Lower lobe of right lung (tissue), 2 donors: ENCODE results near the gene SIGLEC7. TPM values are rescaled to one million over a fixed set of nuclear protein-coding genes. Genes with fewer than 3 reads are reported as not detected.

Experiments
- ATAC-seq, 2 donors: fragments of 200-7000 bp; cut with Tn5 transposase; one replicate each; pipeline ENCODE4 v1.9.1; 2020 to 2022; ENCODE audit warnings: mild to moderate bottlenecking in 2 of 2, moderate library complexity in 2 of 2
- DNase-seq: peaks from one replicate; pipeline ENCODE4 v3.0.0-alpha.2; 2020
- H3K27ac ChIP-seq: fragments of 200-600 bp; one replicate; pipeline ENCODE4 v1.8.0; 2022
- H3K27me3 ChIP-seq: fragments of 200-600 bp; one replicate; pipeline ENCODE4 v1.8.0; 2022; ENCODE audit warnings: low read depth
- H3K36me3 ChIP-seq: fragments of 200-600 bp; one replicate; pipeline ENCODE4 v1.8.0; 2022; ENCODE audit warnings: mild to moderate bottlenecking
- H3K4me1 ChIP-seq: fragments of 200-600 bp; one replicate; pipeline ENCODE4 v1.8.0; 2022
- H3K4me3 ChIP-seq: fragments of 200-600 bp; one replicate; pipeline ENCODE4 v1.8.0; 2022; ENCODE audit warnings: mild to moderate bottlenecking
- H3K9me3 ChIP-seq: fragments of 200-600 bp; one replicate; pipeline ENCODE4 v1.8.0; 2022
- intact Hi-C: fragments of 100-400 bp; cut with DNase I; formaldehyde crosslinking; loops from one replicate; pipeline ENCODE4 v1.11.0; 2022
- total RNA-seq: library from RNA; stranded (reverse); fragmentation: NEBNext Ultra II Directional; extraction: Animal tissue kit (Norgen Biotek cat#: 25700); gene quantifications from one replicate; pipeline ENCODE4 v1.2.1, GENCODE V29; 2021
- TF ChIP-seq, protein P1 (sequence below): fragments of 200-600 bp; IDR thresholded peaks from one replicate; pipeline ENCODE4 v1.8.0; 2022; ENCODE audit warnings: antibody characterized with exemption, mild to moderate bottlenecking
- donor health status: DM: no; HTN: yes; CAD: no; lungs with severe emphysema.

Gene SIGLEC7
- total RNA-seq, 1 donor from 2014 or later = 10.0 TPM

- no peaks in the 10 kb centered on the region for H3K4me1 ChIP-seq
- no peaks in the 10 kb centered on the region for H3K9me3 ChIP-seq
- H3K36me3 ChIP-seq = no peaks in the 10 kb centered on the region
- DNase-seq (no peak), ATAC-seq (no peak)
- H3K27ac ChIP-seq = no peak overlapping the region
- peaks cover 32% of the 10 kb centered on the region for H3K27me3 ChIP-seq
- intact Hi-C loops = no loop called here
- TF ChIP-seq, protein P1, sequence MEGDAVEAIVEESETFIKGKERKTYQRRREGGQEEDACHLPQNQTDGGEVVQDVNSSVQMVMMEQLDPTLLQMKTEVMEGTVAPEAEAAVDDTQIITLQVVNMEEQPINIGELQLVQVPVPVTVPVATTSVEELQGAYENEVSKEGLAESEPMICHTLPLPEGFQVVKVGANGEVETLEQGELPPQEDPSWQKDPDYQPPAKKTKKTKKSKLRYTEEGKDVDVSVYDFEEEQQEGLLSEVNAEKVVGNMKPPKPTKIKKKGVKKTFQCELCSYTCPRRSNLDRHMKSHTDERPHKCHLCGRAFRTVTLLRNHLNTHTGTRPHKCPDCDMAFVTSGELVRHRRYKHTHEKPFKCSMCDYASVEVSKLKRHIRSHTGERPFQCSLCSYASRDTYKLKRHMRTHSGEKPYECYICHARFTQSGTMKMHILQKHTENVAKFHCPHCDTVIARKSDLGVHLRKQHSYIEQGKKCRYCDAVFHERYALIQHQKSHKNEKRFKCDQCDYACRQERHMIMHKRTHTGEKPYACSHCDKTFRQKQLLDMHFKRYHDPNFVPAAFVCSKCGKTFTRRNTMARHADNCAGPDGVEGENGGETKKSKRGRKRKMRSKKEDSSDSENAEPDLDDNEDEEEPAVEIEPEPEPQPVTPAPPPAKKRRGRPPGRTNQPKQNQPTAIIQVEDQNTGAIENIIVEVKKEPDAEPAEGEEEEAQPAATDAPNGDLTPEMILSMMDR = no peak
- no peak overlapping the region for H3K4me3 ChIP-seq
Observed at GRCh38 chr19:51181913-51182419, 39.9 kb downstream of the SIGLEC7 start.

DNA sequence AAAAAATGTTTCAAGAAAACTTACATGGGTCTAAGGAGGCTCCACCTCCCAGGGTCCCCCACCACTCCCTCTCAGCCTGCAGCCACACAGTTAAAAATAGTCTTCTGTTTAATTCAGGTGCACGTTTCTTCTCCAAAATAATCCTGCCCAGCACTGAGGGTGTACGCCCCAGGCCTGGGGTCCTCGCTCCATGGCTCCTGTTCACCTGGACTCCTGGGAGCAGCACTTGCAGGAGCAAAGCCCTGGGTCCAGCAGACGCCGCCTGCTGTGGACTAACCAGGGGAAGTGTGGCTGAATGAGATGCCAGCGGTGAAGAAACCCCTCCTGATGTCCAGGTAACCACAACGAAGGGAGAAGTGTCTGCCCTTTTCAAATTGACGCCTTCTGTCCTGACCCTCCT lies 41.5 kb downstream of the SIGLEC7 start:
- intact Hi-C loops = no loop called here
- Histone ChIP-seq H3K36me3 (no peaks in the 10 kb centered on the region), H3K27ac (no peak overlapping the region), H3K4me1 (no peaks in the 10 kb centered on the region), H3K4me3 (no peak overlapping the region), H3K9me3 (no peaks in the 10 kb centered on the region), H3K27me3 (peaks cover 28% of the 10 kb centered on the region)
- ATAC-seq (no peak), DNase-seq (no peak)
- TF ChIP-seq, protein P1 = no peak

GRCh38 chr19:51185069-51185867 lies 43.2 kb downstream of the SIGLEC7 start:
- H3K4me1 ChIP-seq = no peaks in the 10 kb centered on the region
- no peak overlapping the region for H3K4me3 ChIP-seq
- H3K9me3 ChIP-seq = no peaks in the 10 kb centered on the region
- peaks cover 28% of the 10 kb centered on the region for H3K27me3 ChIP-seq
- H3K36me3 ChIP-seq = no peaks in the 10 kb centered on the region
- intact Hi-C loops = no loop called here
- no peak overlapping the region for H3K27ac ChIP-seq
- DNase-seq (no peak), ATAC-seq (no peak)
- TF ChIP-seq, protein P1 = no peak

GRCh38 chr19:51185868-51186215 lies 43.7 kb downstream of the SIGLEC7 start:
- H3K27me3 ChIP-seq = peaks cover 28% of the 10 kb centered on the region
- H3K9me3 ChIP-seq = no peaks in the 10 kb centered on the region
- no peak overlapping the region for H3K27ac ChIP-seq
- TF ChIP-seq, protein P1 = no peak
- no peaks in the 10 kb centered on the region for H3K4me1 ChIP-seq
- no peak for DNase-seq
- no peaks in the 10 kb centered on the region for H3K36me3 ChIP-seq
- intact Hi-C loops = no loop called here
- no peak overlapping the region for H3K4me3 ChIP-seq
- no peak for ATAC-seq

DNA sequence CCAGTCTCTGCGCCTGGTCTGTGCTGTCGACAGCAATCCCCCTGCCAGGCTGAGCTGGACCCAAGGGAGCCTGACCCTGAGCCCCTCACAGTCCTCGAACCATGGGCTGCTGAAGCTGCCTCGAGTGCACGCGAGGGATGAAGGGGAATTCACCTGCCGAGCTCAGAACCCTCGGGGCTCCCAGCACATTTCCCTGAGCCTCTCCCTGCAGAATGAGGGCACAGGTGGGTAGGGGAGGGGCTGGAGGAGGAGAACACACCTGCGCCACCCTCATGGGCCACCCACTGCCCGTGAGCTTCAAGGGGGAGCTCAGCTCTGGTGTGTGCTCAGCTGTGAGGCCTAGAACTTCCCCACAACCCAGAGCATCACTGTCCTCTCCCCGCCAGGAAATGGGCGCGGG lies 44.2 kb downstream of the SIGLEC7 start:
- Histone ChIP-seq H3K9me3 (no peaks in the 10 kb centered on the region), H3K36me3 (no peaks in the 10 kb centered on the region), H3K27me3 (peaks cover 28% of the 10 kb centered on the region), H3K4me1 (no peaks in the 10 kb centered on the region), H3K4me3 (no peak overlapping the region), H3K27ac (no peak overlapping the region)
- ATAC-seq = no peak
- TF ChIP-seq, protein P1 = no peak
- no peak for DNase-seq
- intact Hi-C loops = no loop called here
